CD4-positive, alpha-beta memory T cell (primary cell): Measurements from ENCODE around the gene ABCB8. TPM values are rescaled to one million over a fixed set of nuclear protein-coding genes. Genes with fewer than 3 reads are reported as not detected.
A peak's percentile ranks its signal among the peaks of the same experiment; 100 is the strongest.

Source experiments
- CTCF ChIA-PET: fragments of 350-600 bp; sonication (Branson Sonifier 250); formaldehyde crosslinking; loops from one replicate; lab custom pipeline; 2021; ENCODE audit warnings: inconsistent platforms; ENCODE audit not compliant: partially characterized antibody; lab: Charles Lee
- POLR2A ChIA-PET: fragments of 350-600 bp; sonication (Branson Sonifier 250); formaldehyde crosslinking; loops from one replicate; lab custom pipeline; 2021; ENCODE audit not compliant: partially characterized antibody; lab: Charles Lee
- DNase-seq, 5 donors: peaks; one replicate each; pipeline versions ENCODE4 v3.0.0 to v3.0.0-alpha.2; 2020 to 2022; ENCODE audit warnings: mixed read lengths in 1 of 5
- H3K27ac ChIP-seq: one replicate; pipeline ENCODE4 v1.7.0; 2013; ENCODE audit warnings: low read depth, low read length
- H3K27me3 ChIP-seq: 2 replicates; pipeline ENCODE4 v1.7.0; 2013; ENCODE audit warnings: mild to moderate bottlenecking, low read length, moderate library complexity; ENCODE audit not compliant: insufficient read depth
- H3K36me3 ChIP-seq: 2 replicates; pipeline ENCODE4 v1.7.0; 2013; ENCODE audit warnings: mild to moderate bottlenecking, low read length, moderate library complexity; ENCODE audit not compliant: insufficient read depth
- H3K4me1 ChIP-seq: 2 replicates; pipeline ENCODE4 v1.7.0; 2013; ENCODE audit warnings: mild to moderate bottlenecking, low read length, moderate library complexity; ENCODE audit not compliant: insufficient read depth
- H3K4me3 ChIP-seq, 2 donors: one replicate each; pipeline ENCODE4 v1.7.0; 2013; ENCODE audit warnings: low read length in 2 of 2, mild to moderate bottlenecking in 1 of 2
- H3K9me3 ChIP-seq, 2 donors: one replicate each; pipeline ENCODE4 v1.7.0; 2013; ENCODE audit warnings: low read length in 2 of 2, control low read depth in 1 of 2; ENCODE audit not compliant: control insufficient read depth in 1 of 2
- H3K27ac Mint-ChIP-seq, 7 donors: one replicate each; pipeline ENCODE4 v1.8.0; 2020 to 2021; ENCODE audit warnings: mixed read lengths in 7 of 7, mild to moderate bottlenecking in 6 of 7, inconsistent platforms in 3 of 7, moderate library complexity in 3 of 7
- H3K27me3 Mint-ChIP-seq, 2 donors: one replicate each; pipeline ENCODE4 v1.8.0; 2020 to 2021; ENCODE audit warnings: mixed read lengths in 2 of 2
- H3K36me3 Mint-ChIP-seq, 2 donors: one replicate each; pipeline ENCODE4 v1.8.0; 2020 to 2021; ENCODE audit warnings: mixed read lengths in 2 of 2, inconsistent platforms in 1 of 2, mild to moderate bottlenecking in 1 of 2
- H3K4me1 Mint-ChIP-seq, 4 donors: one replicate each; pipeline ENCODE4 v1.8.0; 2020 to 2021; ENCODE audit warnings: mixed read lengths in 4 of 4, mild to moderate bottlenecking in 1 of 4
- H3K4me3 Mint-ChIP-seq, 8 donors: one replicate each; pipeline ENCODE4 v1.8.0; 2020 to 2021; ENCODE audit warnings: mixed read lengths in 8 of 8, mild to moderate bottlenecking in 7 of 8, moderate library complexity in 6 of 8, inconsistent platforms in 3 of 8
- H3K9me3 Mint-ChIP-seq, 8 donors: one replicate each; pipeline ENCODE4 v1.8.0; 2020 to 2021; ENCODE audit warnings: mixed read lengths in 8 of 8, mild to moderate bottlenecking in 5 of 8, inconsistent platforms in 3 of 8, moderate library complexity in 1 of 8
- intact Hi-C: fragments of 100-400 bp; cut with micrococcal nuclease; formaldehyde crosslinking; loops from one replicate; pipeline ENCODE4 v1.15.1; 2023
- polyA plus RNA-seq, 2 donors: library from polyadenylated mRNA; unstranded; fragments of 300-500 nt; fragmentation: Illumina TruSeq; gene quantifications; one replicate each; pipeline ENCODE4 v1.2.3, GENCODE V29; 2021
- total RNA-seq, 2 experiments: library from RNA; stranded (reverse); gene quantifications; one replicate each; pipeline ENCODE4 v1.2.3, GENCODE V29; 2021

Gene ABCB8
- total and polyA plus RNA-seq, 4 experiments from 2014 or later, result 17.8 to 75.8 (median 47.0) TPM

GRCh38 chr7:151061213-151062110 lies 33.2 kb downstream of the ABCB8 start:
- Mint-ChIP-seq H3K36me3 (peaks cover 0 to 33% of the 10 kb centered on the region in 2 donors), H3K4me3 (peak overlapping the region; percentile 61 to 93 (median 86)), H3K9me3 (no peaks in the 10 kb centered on the region), H3K27ac (peak overlapping the region in 6 of 7 donors; percentile 66 to 85 (median 74)), H3K4me1 (peaks cover 18 to 47% (median 33%) of the 10 kb centered on the region in 4 donors), H3K27me3 (peaks cover 0 to 2% of the 10 kb centered on the region in 2 donors)
- DNase-seq, result no peak
- Histone ChIP-seq H3K27ac (no peak overlapping the region), H3K4me1 (peaks cover 41% of the 10 kb centered on the region), H3K36me3 (peaks cover 16% of the 10 kb centered on the region), H3K9me3 (no peaks in the 10 kb centered on the region), H3K27me3 (no peaks in the 10 kb centered on the region), H3K4me3 (no peak overlapping the region)
- CTCF ChIA-PET, result interaction anchor here (1.3 to 1.7 kb wide), 2 partner anchors 22 to 53 kb away, joined by 3 to 5 read pairs; partner anchors contain the start of gene TMUB1
- POLR2A ChIA-PET, result interaction anchor here (1.5 to 5.0 kb wide), 3 partner anchors 15 to 22 kb away, joined by 3 to 68 read pairs (median 14); partner anchors contain the start of genes AGAP3, FASTK and TMUB1
- intact Hi-C loops, result no loop called here

- intact Hi-C loops, result no loop called here
- ChIA-PET POLR2A (interaction anchor here (1.5 kb wide), 1 partner anchor 22 kb away, joined by 3 read pairs; no protein-coding TSS in a partner anchor), CTCF (interaction anchor here (1.3 kb wide), 1 partner anchor 22 kb away, joined by 3 read pairs; the partner anchor contains the start of gene TMUB1)
- Mint-ChIP-seq H3K36me3 (peaks cover 0 to 36% of the 10 kb centered on the region in 2 donors), H3K4me3 (peak overlapping the region in 2 of 8 donors; percentile 43 to 56), H3K27me3 (peaks cover 0 to 2% of the 10 kb centered on the region in 2 donors), H3K9me3 (no peaks in the 10 kb centered on the region), H3K27ac (no peak overlapping the region), H3K4me1 (peaks cover 16 to 42% (median 29%) of the 10 kb centered on the region in 4 donors)
- H3K27ac ChIP-seq, result no peak overlapping the region
- H3K4me1 ChIP-seq, result peaks cover 35% of the 10 kb centered on the region
- DNase-seq, result peak in 1 of 5 donors; percentile 33
- no peaks in the 10 kb centered on the region for H3K9me3 ChIP-seq
- H3K27me3 ChIP-seq, result no peaks in the 10 kb centered on the region
- H3K4me3 ChIP-seq, result no peak overlapping the region
- H3K36me3 ChIP-seq, result peaks cover 22% of the 10 kb centered on the region
These were observed 33.8 kb downstream of the ABCB8 start for GRCh38 chr7:151062111-151062398.

GRCh38 chr7:151062399-151063211 lies 34.4 kb downstream of the ABCB8 start:
- ChIA-PET POLR2A (interaction anchor here (0.6 to 1.5 kb wide), 6 partner anchors 10 to 668 kb away, joined by 3 to 5 read pairs (median 3); partner anchors contain the start of genes FASTK and TMUB1), CTCF (interaction anchor here (1.3 to 1.5 kb wide), 2 partner anchors 21 to 48 kb away, joined by 3 to 5 read pairs; partner anchors contain the start of gene TMUB1)

GRCh38 chr7:151063212-151063561 lies 34.9 kb downstream of the ABCB8 start:
- Mint-ChIP-seq H3K4me3 (no peak overlapping the region), H3K27ac (peak overlapping the region in 3 of 7 donors; percentile 52 to 68 (median 63)), H3K4me1 (peaks cover 11 to 30% (median 22%) of the 10 kb centered on the region in 4 donors), H3K36me3 (peaks cover 6 to 42% of the 10 kb centered on the region in 2 donors), H3K9me3 (no peaks in the 10 kb centered on the region), H3K27me3 (no peaks in the 10 kb centered on the region)
- DNase-seq, result no peak
- POLR2A ChIA-PET, result interaction anchor here (0.6 to 1.2 kb wide), 5 partner anchors 10 to 669 kb away, joined by 3 to 5 read pairs (median 3); partner anchors contain the start of genes FASTK and TMUB1
- CTCF ChIA-PET, result interaction anchor here (1.5 kb wide), 1 partner anchor 48 kb away, joined by 5 read pairs; no protein-coding TSS in a partner anchor
- Histone ChIP-seq H3K27ac (no peak overlapping the region), H3K9me3 (no peaks in the 10 kb centered on the region), H3K4me1 (peaks cover 29% of the 10 kb centered on the region), H3K27me3 (no peaks in the 10 kb centered on the region), H3K4me3 (no peak overlapping the region), H3K36me3 (peaks cover 29% of the 10 kb centered on the region)
- intact Hi-C loops, result no loop called here

More at GRCh38 chr7:151062399-151063211, 34.4 kb downstream of the ABCB8 start:
- Histone ChIP-seq H3K27ac (no peak overlapping the region), H3K9me3 (no peaks in the 10 kb centered on the region), H3K27me3 (no peaks in the 10 kb centered on the region), H3K4me1 (peaks cover 30% of the 10 kb centered on the region), H3K4me3 (no peak overlapping the region), H3K36me3 (peaks cover 26% of the 10 kb centered on the region)
- Mint-ChIP-seq H3K9me3 (no peaks in the 10 kb centered on the region), H3K36me3 (peaks cover under 1 to 41% of the 10 kb centered on the region in 2 donors), H3K4me1 (peaks cover 11 to 36% (median 24%) of the 10 kb centered on the region in 4 donors), H3K4me3 (no peak overlapping the region), H3K27ac (no peak overlapping the region), H3K27me3 (peaks cover 0 to 2% of the 10 kb centered on the region in 2 donors)
- no peak for DNase-seq
- intact Hi-C loops, result no loop called here

GRCh38 chr7:151064454-151064853 lies 36.2 kb downstream of the ABCB8 start:
- no peak overlapping the region for H3K4me3 ChIP-seq
- CTCF ChIA-PET, result no interaction called here
- Mint-ChIP-seq H3K9me3 (no peaks in the 10 kb centered on the region), H3K27ac (no peak overlapping the region), H3K27me3 (no peaks in the 10 kb centered on the region), H3K4me1 (peaks cover 7 to 20% (median 15%) of the 10 kb centered on the region in 4 donors), H3K36me3 (peaks cover 10 to 42% of the 10 kb centered on the region in 2 donors), H3K4me3 (no peak overlapping the region)
- no peak overlapping the region for H3K27ac ChIP-seq
- H3K36me3 ChIP-seq, result peaks cover 31% of the 10 kb centered on the region
- H3K27me3 ChIP-seq, result no peaks in the 10 kb centered on the region
- H3K9me3 ChIP-seq, result no peaks in the 10 kb centered on the region
- POLR2A ChIA-PET, result no interaction called here
- H3K4me1 ChIP-seq, result peaks cover 18% of the 10 kb centered on the region
- intact Hi-C loops, result no loop called here
- no peak for DNase-seq

- no peak for DNase-seq
- Mint-ChIP-seq H3K36me3 (peaks cover 11 to 45% of the 10 kb centered on the region in 2 donors), H3K27ac (peak overlapping the region in 1 of 7 donors; percentile 47), H3K4me3 (no peak overlapping the region), H3K9me3 (no peaks in the 10 kb centered on the region), H3K27me3 (no peaks in the 10 kb centered on the region), H3K4me1 (peaks cover 7 to 19% (median 15%) of the 10 kb centered on the region in 4 donors)
- ChIA-PET POLR2A (interaction anchor here (1.2 kb wide), 1 partner anchor 18 kb away, joined by 3 read pairs; no protein-coding TSS in a partner anchor), CTCF (no interaction called here)
- Histone ChIP-seq H3K4me3 (no peak overlapping the region), H3K27ac (no peak overlapping the region), H3K9me3 (no peaks in the 10 kb centered on the region), H3K36me3 (peaks cover 31% of the 10 kb centered on the region), H3K4me1 (peaks cover 17% of the 10 kb centered on the region), H3K27me3 (no peaks in the 10 kb centered on the region)
- intact Hi-C loops, result no loop called here
These were observed 36.7 kb downstream of the ABCB8 start for GRCh38 chr7:151064993-151065392.
